RWPE1 (cell line): ENCODE measurements around the gene SLC6A12.

Source experiments
- CTCF ChIA-PET: fragments of 350-600 bp; sonication (Branson Sonifier 250); formaldehyde crosslinking; extraction: SDS; loops from one replicate; lab custom pipeline; 2021; lab: Yijun Ruan, JAX
- POLR2A ChIA-PET: fragments of 400-600 bp; formaldehyde crosslinking; extraction: SDS; loops from one replicate; lab custom pipeline; 2020; ENCODE audit warnings: antibody characterized with exemption; ENCODE audit not compliant: low non-redundant PET; lab: Yijun Ruan, JAX
- DNase-seq: peaks from one replicate; pipeline ENCODE4 v3.0.0; 2012; ENCODE audit warnings: low spot score
- H3K27ac ChIP-seq: fragments of 450-650 bp; 2 replicates; pipeline ENCODE4 v1.5.1; 2017
- CTCF ChIP-seq: fragments of 450-650 bp; conservative IDR thresholded peaks from 2 replicates; pipeline ENCODE4 v1.5.1; 2017; ENCODE audit warnings: low read depth, mild to moderate bottlenecking

SLC6A12 gene

GRCh38 chr12:186006-186625 is 27.8 kb downstream of the SLC6A12 start:
- TF ChIP-seq CTCF = no peak
- CTCF ChIA-PET = interaction anchor here (0.7 kb wide), 1 partner anchor 34 kb away, joined by 4 read pairs; no protein-coding TSS in a partner anchor
- DNase-seq = no peak
- POLR2A ChIA-PET = no interaction called here
- H3K27ac ChIP-seq = no peak overlapping the region

- no peak for DNase-seq
- TF ChIP-seq CTCF = no peak
- ChIA-PET CTCF (interaction anchor here (0.7 kb wide), 1 partner anchor 35 kb away, joined by 4 read pairs; no protein-coding TSS in a partner anchor), POLR2A (no interaction called here)
- H3K27ac ChIP-seq = no peak overlapping the region
Observed at GRCh38 chr12:185576-185955, 28.4 kb downstream of the SLC6A12 start.

- TF ChIP-seq CTCF = no peak
- ChIA-PET CTCF (interaction anchor here (0.7 kb wide), 1 partner anchor 35 kb away, joined by 4 read pairs; no protein-coding TSS in a partner anchor), POLR2A (no interaction called here)
- no peak overlapping the region for H3K27ac ChIP-seq
- no peak for DNase-seq
Observed at GRCh38 chr12:184811-185575, 29.0 kb downstream of the SLC6A12 start.

GRCh38 chr12:182381-182892 is 31.5 kb downstream of the SLC6A12 start:
- H3K27ac ChIP-seq = no peak overlapping the region
- peak; percentile 88 for DNase-seq
- POLR2A ChIA-PET = no interaction called here
- CTCF ChIA-PET = no interaction called here
- TF ChIP-seq CTCF = no peak

- CTCF ChIA-PET = no interaction called here
- POLR2A ChIA-PET = no interaction called here
- H3K27ac ChIP-seq = no peak overlapping the region
- no peak for TF ChIP-seq CTCF
- DNase-seq = no peak
Observed at GRCh38 chr12:181921-182320, 32.0 kb downstream of the SLC6A12 start.

- no peak overlapping the region for H3K27ac ChIP-seq
- POLR2A ChIA-PET = no interaction called here
- CTCF ChIA-PET = no interaction called here
- no peak for DNase-seq
- TF ChIP-seq CTCF = no peak
Observed at GRCh38 chr12:180445-180844, 33.5 kb downstream of the SLC6A12 start.
